ENCODE data around the gene MVB12B. TPM values are rescaled to one million over a fixed set of nuclear protein-coding genes. Genes with fewer than 3 reads are reported as not detected.

Gene MVB12B
- total RNA-seq, 2 experiments from 2014 or later = 14.3 to 15.3 TPM

DNA sequence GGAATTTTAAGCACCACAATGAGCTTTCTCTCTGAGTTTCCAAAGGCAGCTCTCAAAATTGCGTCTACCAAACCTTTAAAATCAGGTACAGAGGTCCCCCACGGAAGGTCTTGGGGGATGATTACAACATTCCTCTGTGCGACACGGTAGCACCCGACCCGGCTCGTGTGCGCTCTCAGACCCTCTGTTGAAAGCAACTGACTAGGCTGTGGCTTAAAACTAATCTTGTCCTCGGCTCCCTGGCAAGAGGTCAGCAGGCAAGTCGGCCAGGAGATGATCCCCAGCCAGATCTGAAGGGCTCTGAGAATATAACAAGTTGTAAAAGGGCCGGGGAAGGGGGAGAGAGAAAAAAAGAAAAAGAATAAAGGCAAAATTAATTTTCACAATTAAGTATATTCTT is 194.5 kb downstream of the MVB12B start:
- peaks cover 45% of the 10 kb centered on the region for H3K4me1 ChIP-seq (ENCODE audit: insufficient read depth, low read length)
- peaks cover 0 to 6% of the 10 kb centered on the region in 2 experiments for H3K9me3 ChIP-seq (ENCODE audit: control insufficient read depth in 1 of 2, insufficient read depth in 1 of 2, low read length in 2 of 2)
- ChIA-PET CTCF (interaction anchor here (1.3 kb wide), 1 partner anchor 22 kb away, joined by 3 read pairs; no protein-coding TSS in a partner anchor), POLR2A (interaction anchor here (0.7 kb wide), 1 partner anchor 12 kb away, joined by 3 read pairs; no protein-coding TSS in a partner anchor)
- no peak for TF ChIP-seq CTCF (IDR thresholded peaks at IDR 0.05)
- DNase-seq (no peak), ATAC-seq (ENCODE audit: poor library complexity) (no peak)
- H3K9me3 Mint-ChIP-seq = no peaks in the 10 kb centered on the region
- H3K27ac ChIP-seq (ENCODE audit: low read depth in 1 of 2, low read length in 2 of 2) = no peak overlapping the region
- no peak overlapping the region for H3K4me3 Mint-ChIP-seq
- H3K27me3 Mint-ChIP-seq = peaks cover 50% of the 10 kb centered on the region
- no peak overlapping the region for H3K27ac Mint-ChIP-seq
- intact Hi-C loops (cut with DNase I, micrococcal nuclease) = no loop called here
- H3K4me3 ChIP-seq (ENCODE audit: low read length) = no peak overlapping the region
- H3K36me3 ChIP-seq (ENCODE audit: insufficient read depth, low read length) = no peaks in the 10 kb centered on the region
- peaks cover 13 to 27% of the 10 kb centered on the region in 2 experiments for H3K27me3 ChIP-seq (ENCODE audit: control insufficient read depth in 1 of 2, insufficient read depth in 2 of 2, low read length in 2 of 2)
- H3K36me3 Mint-ChIP-seq (ENCODE audit: low read depth) = no peaks in the 10 kb centered on the region
- H3K4me1 Mint-ChIP-seq (ENCODE audit: low read depth) = peaks cover 33% of the 10 kb centered on the region

GRCh38 chr9:126521551-126521950 is 194.9 kb downstream of the MVB12B start:
- Mint-ChIP-seq H3K36me3 (ENCODE audit: low read depth) (no peaks in the 10 kb centered on the region), H3K9me3 (no peaks in the 10 kb centered on the region), H3K4me1 (ENCODE audit: low read depth) (peaks cover 30% of the 10 kb centered on the region), H3K4me3 (no peak overlapping the region), H3K27me3 (peaks cover 45% of the 10 kb centered on the region), H3K27ac (no peak overlapping the region)
- no peak overlapping the region for H3K27ac ChIP-seq (ENCODE audit: low read depth in 1 of 2, low read length in 2 of 2)
- H3K36me3 ChIP-seq (ENCODE audit: insufficient read depth, low read length) = no peaks in the 10 kb centered on the region
- ATAC-seq (ENCODE audit: poor library complexity) (no peak), DNase-seq (no peak)
- peaks cover 0 to 6% of the 10 kb centered on the region in 2 experiments for H3K9me3 ChIP-seq (ENCODE audit: control insufficient read depth in 1 of 2, insufficient read depth in 1 of 2, low read length in 2 of 2)
- no peak overlapping the region for H3K4me3 ChIP-seq (ENCODE audit: low read length)
- intact Hi-C loops (cut with DNase I, micrococcal nuclease) = no loop called here
- CTCF ChIA-PET = interaction anchor here (1.3 kb wide), 1 partner anchor 22 kb away, joined by 3 read pairs; no protein-coding TSS in a partner anchor
- no peak for TF ChIP-seq CTCF (IDR thresholded peaks at IDR 0.05)
- POLR2A ChIA-PET = interaction anchor here (0.7 kb wide), 1 partner anchor 11 kb away, joined by 3 read pairs; no protein-coding TSS in a partner anchor
- H3K27me3 ChIP-seq (ENCODE audit: control insufficient read depth in 1 of 2, insufficient read depth in 2 of 2, low read length in 2 of 2) = peaks cover 10 to 24% of the 10 kb centered on the region in 2 experiments
- H3K4me1 ChIP-seq (ENCODE audit: insufficient read depth, low read length) = peaks cover 41% of the 10 kb centered on the region

DNA sequence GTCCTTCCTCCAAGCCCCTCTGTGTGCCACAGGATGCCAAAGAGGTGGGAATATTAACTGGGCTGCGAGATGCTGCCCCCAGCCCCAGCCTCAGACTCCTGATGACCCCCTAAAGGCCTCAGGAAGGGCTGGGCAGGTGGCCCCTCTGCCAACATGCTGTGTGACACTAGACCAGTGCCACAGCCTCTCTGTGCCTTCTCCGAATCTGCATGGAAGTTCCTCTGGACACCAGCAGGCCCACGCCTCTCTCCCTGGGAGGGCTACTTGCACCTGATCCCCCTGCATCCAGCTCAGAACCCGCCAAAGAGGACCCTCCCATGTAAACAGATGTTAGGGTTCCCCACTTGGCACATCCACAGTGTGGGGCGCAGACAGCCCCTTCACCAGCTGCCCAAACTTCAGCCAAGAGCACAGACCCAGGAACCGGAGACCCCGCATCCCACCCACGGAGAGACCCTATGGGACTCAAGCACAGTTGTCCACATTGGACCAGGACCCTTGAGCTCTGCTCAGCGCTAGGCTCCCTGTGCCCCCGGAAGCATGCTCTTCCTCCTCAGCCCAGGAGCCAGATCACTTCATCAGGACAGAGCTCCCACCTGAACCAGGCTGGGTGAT is 195.5 kb downstream of the MVB12B start:
- ATAC-seq (ENCODE audit: poor library complexity) (no peak), DNase-seq (no peak)
- Histone ChIP-seq H3K36me3 (ENCODE audit: insufficient read depth, low read length) (no peaks in the 10 kb centered on the region), H3K9me3 (ENCODE audit: control insufficient read depth in 1 of 2, insufficient read depth in 1 of 2, low read length in 2 of 2) (peaks cover 0 to 2% of the 10 kb centered on the region in 2 experiments), H3K27me3 (ENCODE audit: control insufficient read depth in 1 of 2, insufficient read depth in 2 of 2, low read length in 2 of 2) (peaks cover 10 to 19% of the 10 kb centered on the region in 2 experiments), H3K4me3 (ENCODE audit: low read length) (no peak overlapping the region), H3K4me1 (ENCODE audit: insufficient read depth, low read length) (peaks cover 36% of the 10 kb centered on the region), H3K27ac (ENCODE audit: low read depth in 1 of 2, low read length in 2 of 2) (no peak overlapping the region)
- H3K4me1 Mint-ChIP-seq (ENCODE audit: low read depth) = peaks cover 25% of the 10 kb centered on the region
- no peak for TF ChIP-seq CTCF (IDR thresholded peaks at IDR 0.05)
- ChIA-PET POLR2A (interaction anchor here (0.7 kb wide), 1 partner anchor 11 kb away, joined by 3 read pairs; no protein-coding TSS in a partner anchor), CTCF (no interaction called here)
- H3K9me3 Mint-ChIP-seq = no peaks in the 10 kb centered on the region
- intact Hi-C loops (cut with DNase I, micrococcal nuclease) = no loop called here
- H3K36me3 Mint-ChIP-seq (ENCODE audit: low read depth) = no peaks in the 10 kb centered on the region
- H3K4me3 Mint-ChIP-seq = no peak overlapping the region
- peaks cover 40% of the 10 kb centered on the region for H3K27me3 Mint-ChIP-seq
- no peak overlapping the region for H3K27ac Mint-ChIP-seq

Data from CD4-positive, alpha-beta T cell (primary cell).